HCT116 (cell line): Measurements from ENCODE around the gene DNAJB5. TPM values are rescaled to one million over a fixed set of nuclear protein-coding genes. Genes with fewer than 3 reads are reported as not detected.

Source experiments
- ATAC-seq: fragments of 200-7000 bp; cut with Tn5 transposase; 2 replicates; pipeline ENCODE4 v1.9.1; 2020; ENCODE audit warnings: mild to moderate bottlenecking, moderate library complexity
- BruUV-seq: library from RNA; stranded (reverse); fragments of 400-500 nt; replicated peaks from 2 replicates; lab custom pipeline; 2021; lab: Mats Ljungman, UMichigan
- CTCF ChIA-PET: fragments of 300-600 bp; sonication (Branson Sonifier 250); formaldehyde crosslinking; loops from one replicate; lab custom pipeline; 2021; ENCODE audit warnings: antibody characterized with exemption; lab: Charles Lee
- POLR2A ChIA-PET: fragments of 300-600, 350-600 bp; sonication (Branson Sonifier 250); formaldehyde crosslinking; loops from one replicate; lab custom pipeline; 2021; ENCODE audit warnings: antibody characterized with exemption; lab: Charles Lee
- RAD21 ChIA-PET, 2 experiments: fragments of 300-600 bp; sonication (Branson Sonifier 250); formaldehyde crosslinking; loops; one replicate each; lab custom pipeline; 2023; ENCODE audit warnings: low total read pairs in 2 of 2; ENCODE audit not compliant: uncharacterized antibody in 2 of 2, unreplicated experiment in 2 of 2, low non-redundant PET in 1 of 2; lab: Charles Lee
- DNase-seq: peaks from one replicate; pipeline ENCODE4 v3.0.0-alpha.2; 2010; ENCODE audit warnings: low read depth, low spot score
- H2AFZ ChIP-seq: fragments of 200-600 bp; shearing (Covaris generic), sonication (generic); 2 replicates; pipeline ENCODE4 v1.6.1; 2017; ENCODE audit warnings: low read depth, mixed run types, mixed read lengths, antibody characterized with exemption, low read length; ENCODE audit not compliant: poor library complexity, severe bottlenecking
- H3K27ac ChIP-seq: 2 replicates; pipeline ENCODE4 v1.5.1; 2012; ENCODE audit warnings: low read depth, low read length
- H3K27me3 ChIP-seq: fragments of 200-600 bp; sonication (generic); 2 replicates; pipeline ENCODE4 v1.6.1; 2016; ENCODE audit warnings: mixed run types, low read length, mixed read lengths; ENCODE audit not compliant: insufficient read depth
- H3K36me3 ChIP-seq, 2 experiments: fragments of 200-500 bp in 1 of 2; fragments of 200-600 bp in 1 of 2; sonication (Bioruptor generic) in 1 of 2; sonication (generic) in 1 of 2; 2 replicates each; pipeline versions ENCODE4 v1.5.1 to v1.6.1; 2014 to 2016; ENCODE audit warnings: low read length in 2 of 2, inconsistent platforms in 1 of 2, mixed read lengths in 1 of 2, mixed run types in 1 of 2; ENCODE audit not compliant: insufficient read depth in 2 of 2, control insufficient read depth in 1 of 2
- H3K4me1 ChIP-seq, 2 experiments: fragments of 200-600 bp in 1 of 2; sonication (generic) in 1 of 2; 2 replicates each; pipeline versions ENCODE4 v1.5.1 to v1.6.1; 2012 to 2017; ENCODE audit warnings: low read length in 2 of 2, inconsistent platforms in 1 of 2, mild to moderate bottlenecking in 1 of 2, mixed read lengths in 1 of 2, mixed run types in 1 of 2, moderate library complexity in 1 of 2; ENCODE audit not compliant: insufficient read depth in 2 of 2, control insufficient read depth in 1 of 2
- H3K4me2 ChIP-seq: fragments of 200-600 bp; sonication (generic); 2 replicates; pipeline ENCODE4 v1.6.1; 2017; ENCODE audit warnings: mixed run types, low read length, mixed read lengths
- H3K4me3 ChIP-seq, 2 experiments: fragments of 200-600 bp in 1 of 2; sonication (generic) in 1 of 2; replicated peaks in 1 of 2; 2 replicates each; pipeline ENCODE4 v1.5.1; 2011 to 2016; ENCODE audit warnings: low read length in 2 of 2, control low read depth in 1 of 2, low read depth in 1 of 2, mild to moderate bottlenecking in 1 of 2, mixed read lengths in 1 of 2, mixed run types in 1 of 2
- H3K79me2 ChIP-seq: fragments of 200-600 bp; sonication (generic); 2 replicates; pipeline ENCODE4 v1.6.1; 2017; ENCODE audit warnings: mild to moderate bottlenecking, mixed run types, low read length, moderate library complexity, mixed read lengths; ENCODE audit not compliant: insufficient read depth
- H3K9ac ChIP-seq: fragments of 200-600 bp; sonication (generic); 2 replicates; pipeline ENCODE4 v1.6.1; 2016; ENCODE audit warnings: low read length, mixed read lengths
- H3K9me2 ChIP-seq: fragments of 200-600 bp; sonication (generic), shearing (Covaris generic); 2 replicates; pipeline ENCODE4 v1.6.1; 2017; ENCODE audit warnings: mixed run types, mild to moderate bottlenecking, moderate library complexity; ENCODE audit not compliant: insufficient read depth
- H3K9me3 ChIP-seq, 2 experiments: fragments of 200-500 bp in 1 of 2; fragments of 200-600 bp in 1 of 2; sonication (Bioruptor generic) in 1 of 2; sonication (generic) in 1 of 2; 2 replicates each; pipeline ENCODE4 v1.6.1; 2014 to 2017; ENCODE audit warnings: low read length in 2 of 2, mixed read lengths in 2 of 2, inconsistent platforms in 1 of 2, low read depth in 1 of 2, mild to moderate bottlenecking in 1 of 2, mixed run types in 1 of 2, moderate library complexity in 1 of 2; ENCODE audit not compliant: control insufficient read depth in 1 of 2, insufficient read depth in 1 of 2
- H4K20me1 ChIP-seq: fragments of 200-600 bp; sonication (generic), shearing (Covaris generic); 2 replicates; pipeline ENCODE4 v1.6.1; 2017; ENCODE audit warnings: mixed run types, mild to moderate bottlenecking, moderate library complexity; ENCODE audit not compliant: insufficient read depth
- CEBPB ChIP-seq: IDR thresholded peaks from 2 replicates; pipeline ENCODE4 v1.6.1; 2012; ENCODE audit warnings: low read depth
- EGR1 ChIP-seq: IDR thresholded peaks from 2 replicates; pipeline ENCODE4 v1.6.1; 2012; ENCODE audit warnings: low read depth
- ELF1 ChIP-seq: IDR thresholded peaks from 2 replicates; pipeline ENCODE4 v1.6.1; 2012; ENCODE audit warnings: low read depth, borderline replicate concordance
- EZH2 ChIP-seq: fragments of 200-600 bp; sonication (generic); IDR thresholded peaks from 2 replicates; pipeline ENCODE4 v1.6.1; 2017; ENCODE audit warnings: antibody characterized with exemption, mixed run types
- JUND ChIP-seq: IDR thresholded peaks from 2 replicates; pipeline ENCODE4 v1.6.1; 2012
- RAD21 ChIP-seq: IDR thresholded peaks from 2 replicates; pipeline ENCODE4 v1.6.1; 2012; ENCODE audit warnings: low read depth, mild to moderate bottlenecking
- SIN3A ChIP-seq: IDR thresholded peaks from 2 replicates; pipeline ENCODE4 v1.6.1; 2012; ENCODE audit warnings: low read depth
- SP1 ChIP-seq: IDR thresholded peaks from 2 replicates; pipeline ENCODE4 v1.6.1; 2012; ENCODE audit warnings: low read depth
- TCF7L2 ChIP-seq: IDR thresholded peaks from 2 replicates; pipeline ENCODE4 v1.7.0; 2011; ENCODE audit warnings: borderline replicate concordance, inconsistent platforms; ENCODE audit not compliant: insufficient read depth, insufficient read length; ENCODE audit errors: extremely low read depth
- YY1 ChIP-seq: IDR thresholded peaks from 2 replicates; pipeline ENCODE4 v1.6.1; 2011; ENCODE audit warnings: low read length, low read depth, moderate library complexity, mild to moderate bottlenecking; ENCODE audit not compliant: insufficient replicate concordance; ENCODE audit errors: extremely low read depth
- ZNF274 ChIP-seq: fragments of 200-500 bp; sonication (Bioruptor generic); IDR thresholded peaks from 2 replicates; pipeline ENCODE4 v1.6.1; 2014; ENCODE audit warnings: mild to moderate bottlenecking, low read depth, low read length, inconsistent platforms
- intact Hi-C: fragments of 100-400 bp; cut with micrococcal nuclease; formaldehyde crosslinking; loops from 2 replicates; pipeline ENCODE4 v1.10.0; 2022
- total RNA-seq: library from RNA; stranded (reverse); gene quantifications from one replicate; pipeline ENCODE4 v1.2.1, GENCODE V29; 2021; ENCODE audit not compliant: unreplicated experiment
- TF ChIP-seq, protein P1 (sequence below): IDR thresholded peaks from 2 replicates; pipeline ENCODE4 v1.6.1; 2011; ENCODE audit warnings: mild to moderate bottlenecking, low read length, moderate library complexity; ENCODE audit not compliant: insufficient replicate concordance; ENCODE audit errors: extremely low read depth
- TF ChIP-seq, protein P2 (sequence below): IDR thresholded peaks from 2 replicates; pipeline ENCODE4 v1.6.1; 2012
- TF ChIP-seq, protein P3 (sequence below), 3 experiments: fragments of 200-600 bp in 1 of 3; sonication (generic) in 1 of 3; IDR thresholded peaks in 2 of 3; conservative IDR thresholded peaks in 1 of 3; 2 replicates each; pipeline ENCODE4 v1.5.1; 2012 to 2017; ENCODE audit warnings: low read depth in 2 of 3, low read length in 2 of 3, antibody characterized with exemption in 1 of 3, borderline replicate concordance in 1 of 3, control low read depth in 1 of 3, mild to moderate bottlenecking in 1 of 3, mixed read lengths in 1 of 3, mixed run types in 1 of 3, moderate library complexity in 1 of 3; ENCODE audit not compliant: insufficient read depth in 1 of 3
- TF ChIP-seq, protein P4 (sequence below): IDR thresholded peaks from 2 replicates; pipeline ENCODE4 v1.6.1; 2012; ENCODE audit warnings: low read depth

The DNAJB5 gene
- total RNA-seq, 1 experiment from 2014 or later: 3.6 TPM

DNA sequence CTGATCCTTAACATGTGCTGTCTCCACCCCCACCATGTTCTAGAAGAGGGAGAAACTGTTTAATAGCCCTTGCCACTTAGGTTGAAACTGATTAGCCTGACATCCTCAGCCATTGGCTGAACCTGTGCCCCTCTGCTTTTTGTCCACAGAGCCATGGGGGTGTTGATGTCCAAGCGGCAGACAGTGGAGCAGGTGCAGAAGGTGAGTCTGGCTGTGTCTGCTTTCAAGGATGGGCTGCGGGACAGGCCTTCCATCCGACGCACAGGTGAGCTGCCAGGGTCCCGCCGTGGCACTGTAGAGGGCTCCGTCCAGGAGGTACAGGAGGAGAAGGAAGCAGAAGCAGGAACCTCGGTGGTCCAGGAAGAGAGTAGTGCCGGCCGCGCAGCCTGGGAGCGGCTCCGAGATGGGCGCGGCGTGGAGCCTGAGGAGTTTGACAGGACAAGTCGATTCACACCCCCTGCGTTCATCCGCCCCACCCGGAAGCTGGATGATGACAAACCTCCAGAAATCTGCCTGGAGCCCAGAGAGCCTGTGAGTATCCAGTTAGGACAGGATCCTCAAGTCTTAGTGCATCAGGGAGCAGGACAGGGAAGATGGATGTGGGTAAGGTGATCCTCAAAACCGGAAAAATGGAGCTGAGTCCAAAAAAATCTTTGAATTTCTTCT is 18.3 kb upstream of the DNAJB5 start (continued):
- TF ChIP-seq, protein P1, sequence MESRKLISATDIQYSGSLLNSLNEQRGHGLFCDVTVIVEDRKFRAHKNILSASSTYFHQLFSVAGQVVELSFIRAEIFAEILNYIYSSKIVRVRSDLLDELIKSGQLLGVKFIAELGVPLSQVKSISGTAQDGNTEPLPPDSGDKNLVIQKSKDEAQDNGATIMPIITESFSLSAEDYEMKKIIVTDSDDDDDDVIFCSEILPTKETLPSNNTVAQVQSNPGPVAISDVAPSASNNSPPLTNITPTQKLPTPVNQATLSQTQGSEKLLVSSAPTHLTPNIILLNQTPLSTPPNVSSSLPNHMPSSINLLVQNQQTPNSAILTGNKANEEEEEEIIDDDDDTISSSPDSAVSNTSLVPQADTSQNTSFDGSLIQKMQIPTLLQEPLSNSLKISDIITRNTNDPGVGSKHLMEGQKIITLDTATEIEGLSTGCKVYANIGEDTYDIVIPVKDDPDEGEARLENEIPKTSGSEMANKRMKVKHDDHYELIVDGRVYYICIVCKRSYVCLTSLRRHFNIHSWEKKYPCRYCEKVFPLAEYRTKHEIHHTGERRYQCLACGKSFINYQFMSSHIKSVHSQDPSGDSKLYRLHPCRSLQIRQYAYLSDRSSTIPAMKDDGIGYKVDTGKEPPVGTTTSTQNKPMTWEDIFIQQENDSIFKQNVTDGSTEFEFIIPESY: no peak
- no peak for TF ChIP-seq SIN3A
- TF ChIP-seq JUND: no peak

DNA sequence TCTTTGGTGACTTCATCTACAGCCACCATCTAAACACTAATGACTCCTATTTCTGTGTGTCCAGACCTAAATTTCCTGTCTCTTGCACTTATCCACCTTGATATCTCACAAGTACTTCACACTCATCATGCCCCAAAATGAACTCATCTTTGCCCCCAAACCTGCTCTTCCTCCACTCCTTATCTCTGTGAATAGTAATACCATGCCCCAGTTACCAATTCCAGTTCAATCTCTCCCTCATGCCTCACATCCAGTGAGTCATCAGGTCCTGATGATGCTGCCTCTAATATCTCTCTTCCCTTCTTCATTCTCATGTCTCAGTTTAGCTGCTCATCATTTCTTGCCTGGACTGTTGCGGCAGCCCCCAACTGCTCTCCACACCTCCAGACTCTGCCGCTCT is 14.9 kb upstream of the DNAJB5 start:
- RAD21 ChIA-PET: no interaction called here
- Histone ChIP-seq H3K4me3 (no peak overlapping the region), H4K20me1 (no peaks in the 10 kb centered on the region), H3K4me2 (no peak overlapping the region), H3K36me3 (no peaks in the 10 kb centered on the region), H3K9me3 (no peaks in the 10 kb centered on the region), H2AFZ (no peak overlapping the region), H3K4me1 (no peaks in the 10 kb centered on the region), H3K9ac (no peak overlapping the region), H3K9me2 (no peaks in the 10 kb centered on the region), H3K79me2 (no peaks in the 10 kb centered on the region), H3K27me3 (peaks cover 30% of the 10 kb centered on the region), H3K27ac (no peak overlapping the region)
- no TSS peak for BruUV-seq
- intact Hi-C loops: no loop called here
- DNase-seq (no peak), ATAC-seq (no peak)
- CTCF ChIA-PET: no interaction called here
- TF ChIP-seq, protein P2, sequence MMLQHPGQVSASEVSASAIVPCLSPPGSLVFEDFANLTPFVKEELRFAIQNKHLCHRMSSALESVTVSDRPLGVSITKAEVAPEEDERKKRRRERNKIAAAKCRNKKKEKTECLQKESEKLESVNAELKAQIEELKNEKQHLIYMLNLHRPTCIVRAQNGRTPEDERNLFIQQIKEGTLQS: no peak
- no peak for TF ChIP-seq YY1
- TF ChIP-seq JUND: no peak
- TF ChIP-seq, protein P3, sequence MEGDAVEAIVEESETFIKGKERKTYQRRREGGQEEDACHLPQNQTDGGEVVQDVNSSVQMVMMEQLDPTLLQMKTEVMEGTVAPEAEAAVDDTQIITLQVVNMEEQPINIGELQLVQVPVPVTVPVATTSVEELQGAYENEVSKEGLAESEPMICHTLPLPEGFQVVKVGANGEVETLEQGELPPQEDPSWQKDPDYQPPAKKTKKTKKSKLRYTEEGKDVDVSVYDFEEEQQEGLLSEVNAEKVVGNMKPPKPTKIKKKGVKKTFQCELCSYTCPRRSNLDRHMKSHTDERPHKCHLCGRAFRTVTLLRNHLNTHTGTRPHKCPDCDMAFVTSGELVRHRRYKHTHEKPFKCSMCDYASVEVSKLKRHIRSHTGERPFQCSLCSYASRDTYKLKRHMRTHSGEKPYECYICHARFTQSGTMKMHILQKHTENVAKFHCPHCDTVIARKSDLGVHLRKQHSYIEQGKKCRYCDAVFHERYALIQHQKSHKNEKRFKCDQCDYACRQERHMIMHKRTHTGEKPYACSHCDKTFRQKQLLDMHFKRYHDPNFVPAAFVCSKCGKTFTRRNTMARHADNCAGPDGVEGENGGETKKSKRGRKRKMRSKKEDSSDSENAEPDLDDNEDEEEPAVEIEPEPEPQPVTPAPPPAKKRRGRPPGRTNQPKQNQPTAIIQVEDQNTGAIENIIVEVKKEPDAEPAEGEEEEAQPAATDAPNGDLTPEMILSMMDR (IDR thresholded peaks at IDR 0.05 in 2 of 3, conservative IDR thresholded peaks at IDR 0.05 in 1 of 3; ENCODE audit: borderline replicate concordance in 1 of 3, insufficient read depth in 1 of 3, low read depth in 2 of 3, low read length in 2 of 3): no peak
- TF ChIP-seq RAD21: no peak
- no peak for TF ChIP-seq ELF1
- TF ChIP-seq, protein P4, sequence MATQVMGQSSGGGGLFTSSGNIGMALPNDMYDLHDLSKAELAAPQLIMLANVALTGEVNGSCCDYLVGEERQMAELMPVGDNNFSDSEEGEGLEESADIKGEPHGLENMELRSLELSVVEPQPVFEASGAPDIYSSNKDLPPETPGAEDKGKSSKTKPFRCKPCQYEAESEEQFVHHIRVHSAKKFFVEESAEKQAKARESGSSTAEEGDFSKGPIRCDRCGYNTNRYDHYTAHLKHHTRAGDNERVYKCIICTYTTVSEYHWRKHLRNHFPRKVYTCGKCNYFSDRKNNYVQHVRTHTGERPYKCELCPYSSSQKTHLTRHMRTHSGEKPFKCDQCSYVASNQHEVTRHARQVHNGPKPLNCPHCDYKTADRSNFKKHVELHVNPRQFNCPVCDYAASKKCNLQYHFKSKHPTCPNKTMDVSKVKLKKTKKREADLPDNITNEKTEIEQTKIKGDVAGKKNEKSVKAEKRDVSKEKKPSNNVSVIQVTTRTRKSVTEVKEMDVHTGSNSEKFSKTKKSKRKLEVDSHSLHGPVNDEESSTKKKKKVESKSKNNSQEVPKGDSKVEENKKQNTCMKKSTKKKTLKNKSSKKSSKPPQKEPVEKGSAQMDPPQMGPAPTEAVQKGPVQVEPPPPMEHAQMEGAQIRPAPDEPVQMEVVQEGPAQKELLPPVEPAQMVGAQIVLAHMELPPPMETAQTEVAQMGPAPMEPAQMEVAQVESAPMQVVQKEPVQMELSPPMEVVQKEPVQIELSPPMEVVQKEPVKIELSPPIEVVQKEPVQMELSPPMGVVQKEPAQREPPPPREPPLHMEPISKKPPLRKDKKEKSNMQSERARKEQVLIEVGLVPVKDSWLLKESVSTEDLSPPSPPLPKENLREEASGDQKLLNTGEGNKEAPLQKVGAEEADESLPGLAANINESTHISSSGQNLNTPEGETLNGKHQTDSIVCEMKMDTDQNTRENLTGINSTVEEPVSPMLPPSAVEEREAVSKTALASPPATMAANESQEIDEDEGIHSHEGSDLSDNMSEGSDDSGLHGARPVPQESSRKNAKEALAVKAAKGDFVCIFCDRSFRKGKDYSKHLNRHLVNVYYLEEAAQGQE: no peak
- no peak for TF ChIP-seq SP1
- no peak for TF ChIP-seq CEBPB
- TF ChIP-seq EGR1: no peak
- TF ChIP-seq ZNF274: no peak
- TF ChIP-seq TCF7L2: no peak
- TF ChIP-seq EZH2: no peak
- POLR2A ChIA-PET: no interaction called here
